ENCODE data around the gene CCDC136. TPM values are rescaled to one million over a fixed set of nuclear protein-coding genes. Genes with fewer than 3 reads are reported as not detected.
A peak's percentile ranks its signal among the peaks of the same experiment; 100 is the strongest.

Gene CCDC136
- total and polyA plus RNA-seq, 7 donors = 3.9 to 24.5 (median 14.0) TPM

DNA sequence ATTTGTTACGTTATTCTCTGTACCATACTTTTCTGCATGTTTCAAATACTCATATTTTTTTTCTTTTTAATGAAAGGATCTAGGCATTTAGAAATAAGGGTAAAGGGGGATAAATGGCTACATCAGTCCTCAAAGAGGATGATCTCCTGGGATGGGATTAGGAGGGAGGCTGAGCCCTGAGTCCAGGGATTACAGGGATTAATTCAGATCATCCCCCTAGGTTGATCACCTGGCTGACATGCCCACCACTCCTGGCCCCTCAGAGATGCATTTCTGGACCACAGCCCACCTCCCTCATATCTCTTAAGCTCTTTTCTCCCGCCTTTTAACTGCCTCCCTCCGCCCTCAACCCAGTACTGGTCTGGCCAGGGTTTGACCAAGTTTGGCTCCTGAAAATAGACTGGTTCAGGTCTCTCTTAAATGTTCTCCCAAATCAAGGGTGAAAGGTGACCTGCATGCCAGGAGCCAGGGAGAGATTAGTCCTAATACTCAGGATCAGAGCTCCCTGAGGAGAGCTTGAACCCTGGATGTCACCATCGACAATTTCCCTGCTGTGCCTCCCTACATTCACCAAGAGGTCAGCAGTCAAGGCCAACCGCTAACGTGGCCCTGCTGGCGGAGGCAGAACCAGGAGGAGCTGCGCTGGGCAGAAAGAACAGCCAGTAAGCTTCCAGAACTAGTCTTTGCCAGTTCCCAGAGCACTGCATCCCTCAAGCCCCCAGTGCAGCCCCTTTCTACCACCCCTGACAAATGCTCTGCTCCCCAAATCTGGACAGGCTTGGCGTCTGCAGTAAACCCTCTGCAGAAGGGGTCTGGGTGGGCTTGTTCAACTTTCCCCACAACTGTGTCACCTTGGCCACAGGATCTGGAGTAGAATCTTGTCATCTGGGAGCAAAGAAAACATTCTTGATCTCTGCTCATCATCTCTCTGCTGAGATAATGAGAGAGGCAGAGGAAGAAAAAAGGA is 3.0 kb upstream of the CCDC136 start:
- Histone ChIP-seq H3K27me3 (ENCODE audit: insufficient read depth in 3 of 3, low read length in 2 of 3) (no peaks in the 10 kb centered on the region), H3K27ac (no peak overlapping the region), H3K4me3 (no peak overlapping the region), H3K4me1 (peaks cover 18% of the 10 kb centered on the region), H3K36me3 (ENCODE audit: insufficient read depth in 1 of 2, low read depth in 1 of 2) (no peaks in the 10 kb centered on the region), H3K9me3 (no peaks in the 10 kb centered on the region)
- WGBS, 3 donors = 70 to 73% (median 70%) methylated on average over 9 of the region's 9 CpGs
- no peak for DNase-seq
- ATAC-seq = no peak
- intact Hi-C loops (cut with DNase I) = no loop called here
- TF ChIP-seq, protein P1, sequence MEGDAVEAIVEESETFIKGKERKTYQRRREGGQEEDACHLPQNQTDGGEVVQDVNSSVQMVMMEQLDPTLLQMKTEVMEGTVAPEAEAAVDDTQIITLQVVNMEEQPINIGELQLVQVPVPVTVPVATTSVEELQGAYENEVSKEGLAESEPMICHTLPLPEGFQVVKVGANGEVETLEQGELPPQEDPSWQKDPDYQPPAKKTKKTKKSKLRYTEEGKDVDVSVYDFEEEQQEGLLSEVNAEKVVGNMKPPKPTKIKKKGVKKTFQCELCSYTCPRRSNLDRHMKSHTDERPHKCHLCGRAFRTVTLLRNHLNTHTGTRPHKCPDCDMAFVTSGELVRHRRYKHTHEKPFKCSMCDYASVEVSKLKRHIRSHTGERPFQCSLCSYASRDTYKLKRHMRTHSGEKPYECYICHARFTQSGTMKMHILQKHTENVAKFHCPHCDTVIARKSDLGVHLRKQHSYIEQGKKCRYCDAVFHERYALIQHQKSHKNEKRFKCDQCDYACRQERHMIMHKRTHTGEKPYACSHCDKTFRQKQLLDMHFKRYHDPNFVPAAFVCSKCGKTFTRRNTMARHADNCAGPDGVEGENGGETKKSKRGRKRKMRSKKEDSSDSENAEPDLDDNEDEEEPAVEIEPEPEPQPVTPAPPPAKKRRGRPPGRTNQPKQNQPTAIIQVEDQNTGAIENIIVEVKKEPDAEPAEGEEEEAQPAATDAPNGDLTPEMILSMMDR (IDR thresholded peaks at IDR 0.05) = no peak

DNA sequence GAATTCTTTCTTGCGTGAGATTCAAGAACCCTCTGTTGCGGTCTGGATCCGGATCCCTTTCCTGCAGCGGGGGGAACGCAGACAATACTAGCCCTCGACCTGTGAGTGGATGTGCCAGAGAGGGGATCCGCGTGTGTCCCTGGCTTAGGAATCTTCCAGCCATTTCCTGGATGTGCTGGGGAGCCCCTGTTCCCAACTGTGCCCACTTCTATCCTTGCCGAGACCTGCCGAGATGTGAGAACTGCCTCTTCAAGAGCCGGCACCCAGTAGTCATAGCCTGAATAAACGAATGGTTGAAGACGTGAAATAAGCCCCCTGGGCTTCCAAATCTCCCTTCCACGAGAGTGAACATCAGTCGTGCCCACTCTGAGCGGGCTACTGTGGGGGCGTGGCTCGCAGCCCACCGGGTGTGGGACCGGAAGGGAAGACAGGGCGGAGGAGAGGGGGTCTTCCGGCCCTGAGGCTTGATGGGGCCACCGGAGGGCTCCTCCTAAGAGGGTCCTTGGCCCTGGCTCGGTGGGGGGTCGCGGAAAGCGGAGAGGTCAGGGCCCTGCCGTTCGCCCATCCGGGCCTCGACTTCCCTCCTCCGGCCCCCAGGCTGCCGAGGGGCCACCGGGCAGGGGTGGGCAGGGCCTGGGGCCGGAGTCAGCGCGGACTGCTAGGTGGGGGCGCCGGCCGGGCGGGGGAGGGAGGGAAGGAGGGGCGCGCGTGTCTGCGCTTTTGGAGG is 1.3 kb upstream of the CCDC136 start:
- Histone ChIP-seq H3K9me3 (no peaks in the 10 kb centered on the region), H3K27me3 (ENCODE audit: insufficient read depth in 3 of 3, low read length in 2 of 3) (no peaks in the 10 kb centered on the region), H3K4me1 (peaks cover 18% of the 10 kb centered on the region), H3K36me3 (ENCODE audit: insufficient read depth in 1 of 2, low read depth in 1 of 2) (no peaks in the 10 kb centered on the region), H3K4me3 (peak overlapping the region; percentile 87), H3K27ac (peak overlapping the region; percentile 30)
- DNase-seq (peak in 1 of 2 donors; percentile 58), ATAC-seq (peak in 2 of 4 donors; percentile 12 to 37)
- 17 to 40% (median 24%) methylated on average over 24 to 45 of the region's 45 CpGs for WGBS, 3 donors
- intact Hi-C loops (cut with DNase I) = loop anchor here (5.0 kb wide), 1 partner anchor 37 kb away; no protein-coding TSS in a partner anchor
- TF ChIP-seq, protein P1 (IDR thresholded peaks at IDR 0.05) = no peak

DNA sequence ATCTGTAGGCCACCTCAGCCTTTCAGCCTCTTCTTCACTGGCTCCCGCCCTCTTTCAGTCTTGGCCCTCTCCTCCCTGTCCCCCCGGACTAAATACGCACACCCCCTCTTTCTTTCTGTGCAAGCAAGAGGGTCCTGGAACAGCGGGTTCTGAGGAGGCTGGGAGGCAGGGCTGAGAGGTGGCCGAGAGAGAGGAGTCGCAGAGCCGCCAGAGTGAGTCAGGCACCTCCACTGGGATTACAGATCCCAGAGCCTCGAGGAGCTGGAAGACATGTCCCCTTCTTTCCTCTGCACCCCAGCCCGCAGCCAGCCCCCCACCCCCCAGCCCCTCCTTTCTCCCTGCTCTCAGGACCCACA is 182 bp downstream of the CCDC136 start:
- TF ChIP-seq, protein P1 (IDR thresholded peaks at IDR 0.05) = no peak
- Histone ChIP-seq H3K9me3 (no peaks in the 10 kb centered on the region), H3K36me3 (ENCODE audit: insufficient read depth in 1 of 2, low read depth in 1 of 2) (no peaks in the 10 kb centered on the region), H3K4me3 (peak overlapping the region; percentile 87), H3K27me3 (ENCODE audit: insufficient read depth in 3 of 3, low read length in 2 of 3) (no peaks in the 10 kb centered on the region), H3K27ac (no peak overlapping the region), H3K4me1 (peaks cover 20% of the 10 kb centered on the region)
- intact Hi-C loops (cut with DNase I) = loop anchor here (5.0 kb wide), 1 partner anchor 35 kb away; no protein-coding TSS in a partner anchor
- ATAC-seq (peak in 1 of 4 donors; percentile 28), DNase-seq (no peak)
- 28 to 35% (median 28%) methylated on average over 8 to 9 of the region's 9 CpGs for WGBS, 3 donors

DNA sequence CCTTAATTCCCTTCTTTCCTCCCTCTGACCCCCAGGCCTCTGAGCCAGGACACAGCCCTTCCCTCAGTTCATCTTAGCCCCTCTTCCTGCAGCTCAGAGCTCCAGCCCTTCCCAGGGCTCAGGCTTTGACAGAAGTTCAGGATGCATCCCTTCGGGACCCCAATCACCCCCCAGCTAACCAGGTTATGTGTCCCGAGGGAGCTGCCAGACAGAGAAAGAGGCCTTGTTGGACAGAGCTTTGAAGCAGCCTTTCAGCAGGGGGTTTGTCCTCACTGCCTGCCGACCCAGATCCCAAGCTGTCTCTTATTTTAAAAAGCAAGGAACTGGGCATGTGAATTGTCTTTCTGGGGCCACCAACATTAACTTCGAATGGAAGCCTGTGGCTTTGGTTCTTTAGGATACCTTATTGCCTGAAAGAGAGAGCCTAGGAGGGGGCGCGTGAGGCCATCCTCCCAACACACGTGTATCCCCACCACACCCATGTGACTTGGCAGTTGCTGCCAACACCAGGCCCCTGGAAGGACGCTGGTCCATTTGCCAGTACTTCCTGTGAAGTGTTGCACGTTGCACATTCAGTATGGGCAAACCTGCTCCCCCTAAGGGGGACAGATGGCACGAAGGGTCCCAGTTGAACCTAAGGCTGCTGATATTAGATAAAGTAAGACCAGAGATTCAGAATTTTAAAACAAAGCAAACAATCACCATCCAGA is 858 bp downstream of the CCDC136 start:
- H3K4me1 ChIP-seq = peaks cover 20% of the 10 kb centered on the region
- ATAC-seq = peak in 1 of 4 donors; percentile 18
- H3K36me3 ChIP-seq (ENCODE audit: insufficient read depth in 1 of 2, low read depth in 1 of 2) = no peaks in the 10 kb centered on the region
- no peak for DNase-seq
- H3K27ac ChIP-seq = no peak overlapping the region
- H3K9me3 ChIP-seq = no peaks in the 10 kb centered on the region
- intact Hi-C loops (cut with DNase I) = loop anchor here (5.0 kb wide), 1 partner anchor 35 kb away; no protein-coding TSS in a partner anchor
- TF ChIP-seq, protein P1 (IDR thresholded peaks at IDR 0.05) = no peak
- peak overlapping the region; percentile 87 for H3K4me3 ChIP-seq
- 40 to 55% (median 44%) methylated on average over 10 of the region's 10 CpGs for WGBS, 3 donors
- H3K27me3 ChIP-seq (ENCODE audit: insufficient read depth in 3 of 3, low read length in 2 of 3) = no peaks in the 10 kb centered on the region

All from psoas muscle (tissue), 8 donors.